GM20431 (cell line): ENCODE data around the gene CDKN1C.

ENCODE experiments used
- in situ Hi-C: fragments of 300-500 bp; cut with MseI, MboI; formaldehyde crosslinking; loops from one replicate; pipeline ENCODE4 v1.15.0; 2020; ENCODE audit warnings: low sequenced_read_pairs; ENCODE audit not compliant: unreplicated experiment

CDKN1C gene

GRCh38 chr11:2891326-2892214 is 6.0 kb upstream of the CDKN1C start:
- in situ Hi-C loops: loop anchor here (5.0 kb wide), 1 partner anchor 359 kb away; no protein-coding TSS in a partner anchor

GRCh38 chr11:2890466-2891294 is 5.1 kb upstream of the CDKN1C start:
- in situ Hi-C loops: loop anchor here (5.0 kb wide), 1 partner anchor 358 kb away; no protein-coding TSS in a partner anchor

GRCh38 chr11:2889362-2890273 is 4.0 kb upstream of the CDKN1C start:
- in situ Hi-C loops: loop anchor here (5.0 kb wide), 1 partner anchor 357 kb away; no protein-coding TSS in a partner anchor

- in situ Hi-C loops: no loop called here
Measured at GRCh38 chr11:2888266-2888968, 2.8 kb upstream of the CDKN1C start.

GRCh38 chr11:2887515-2888195 is 2.1 kb upstream of the CDKN1C start:
- in situ Hi-C loops: no loop called here

- in situ Hi-C loops: no loop called here
Measured at GRCh38 chr11:2886936-2887335, 1.4 kb upstream of the CDKN1C start.

- in situ Hi-C loops: no loop called here
Measured at GRCh38 chr11:2886191-2886894, 768 bp upstream of the CDKN1C start.

- in situ Hi-C loops: no loop called here
Measured at GRCh38 chr11:2885017-2885677, 428 bp downstream of the CDKN1C start.

- in situ Hi-C loops: no loop called here
Measured at GRCh38 chr11:2883979-2884815, 1.4 kb downstream of the CDKN1C start.

GRCh38 chr11:2883640-2883978 is 2.0 kb downstream of the CDKN1C start:
- in situ Hi-C loops: no loop called here

- in situ Hi-C loops: no loop called here
Measured at GRCh38 chr11:2882396-2883110, 3.0 kb downstream of the CDKN1C start.

- in situ Hi-C loops: no loop called here
Measured at GRCh38 chr11:2881981-2882375, 3.6 kb downstream of the CDKN1C start.

GRCh38 chr11:2881076-2881980 is 4.2 kb downstream of the CDKN1C start:
- in situ Hi-C loops: no loop called here

- in situ Hi-C loops: no loop called here
Measured at GRCh38 chr11:2880646-2881045, 4.9 kb downstream of the CDKN1C start.

GRCh38 chr11:2878782-2879181 is 6.8 kb downstream of the CDKN1C start:
- in situ Hi-C loops: no loop called here
